ENCODE measurements around the gene NKD2.
"Not testable (repeated sequence)": the region's sequence is repeated elsewhere in the genome, so short reads cannot be mapped to it uniquely, and the experiment has no call there.

Gene NKD2

GRCh38 chr5:1000831-1001230 is 7.8 kb upstream of the NKD2 start:
- DNase-seq (ENCODE audit: low spot score), result not testable (repeated sequence)

- no peak for DNase-seq (ENCODE audit: low spot score)
These were observed 7.0 kb upstream of the NKD2 start for GRCh38 chr5:1001406-1002270.

GRCh38 chr5:1002271-1002546 is 6.4 kb upstream of the NKD2 start:
- no peak for DNase-seq (ENCODE audit: low spot score)

- no peak for DNase-seq (ENCODE audit: low spot score)
These were observed 5.8 kb upstream of the NKD2 start for GRCh38 chr5:1002836-1003235.

GRCh38 chr5:1003296-1003937 is 5.2 kb upstream of the NKD2 start:
- DNase-seq (ENCODE audit: low spot score), result no peak

- peak; percentile 17 for DNase-seq (ENCODE audit: low spot score)
These were observed 3.9 kb upstream of the NKD2 start for GRCh38 chr5:1004461-1005248.

GRCh38 chr5:1005249-1005851 is 3.3 kb upstream of the NKD2 start:
- DNase-seq (ENCODE audit: low spot score), result no peak

- DNase-seq (ENCODE audit: low spot score), result no peak
These were observed 2.5 kb upstream of the NKD2 start for GRCh38 chr5:1005904-1006655.

GRCh38 chr5:1006656-1007071 is 1.9 kb upstream of the NKD2 start:
- DNase-seq (ENCODE audit: low spot score), result no peak

GRCh38 chr5:1007221-1007680 is 1.4 kb upstream of the NKD2 start:
- no peak for DNase-seq (ENCODE audit: low spot score)

GRCh38 chr5:1007681-1008450 is 736 bp upstream of the NKD2 start:
- DNase-seq (ENCODE audit: low spot score), result no peak

- DNase-seq (ENCODE audit: low spot score), result no peak
These were observed 968 bp downstream of the NKD2 start for GRCh38 chr5:1009359-1010180.

- no peak for DNase-seq (ENCODE audit: low spot score)
These were observed 1.5 kb downstream of the NKD2 start for GRCh38 chr5:1010181-1010510.

- DNase-seq (ENCODE audit: low spot score), result no peak
These were observed 2.0 kb downstream of the NKD2 start for GRCh38 chr5:1010641-1011046.

- peak; percentile 20 for DNase-seq (ENCODE audit: low spot score)
These were observed 2.6 kb downstream of the NKD2 start for GRCh38 chr5:1011226-1011631.

- DNase-seq (ENCODE audit: low spot score), result no peak
These were observed 3.2 kb downstream of the NKD2 start for GRCh38 chr5:1011741-1012312.

- no peak for DNase-seq (ENCODE audit: low spot score)
These were observed 3.8 kb downstream of the NKD2 start for GRCh38 chr5:1012313-1012841.

- DNase-seq (ENCODE audit: low spot score), result no peak
These were observed 4.3 kb downstream of the NKD2 start for GRCh38 chr5:1012900-1013237.

- DNase-seq (ENCODE audit: low spot score), result no peak
These were observed 4.8 kb downstream of the NKD2 start for GRCh38 chr5:1013238-1013947.

Data from CD4-positive, alpha-beta T cell treated with Interleukin-6 at 100 ng/mL for 8 hours (primary cell).